Duodenal mucosa (tissue), 2 donors: ENCODE measurements around the gene PALB2.
"Not testable (repeated sequence)": the region's sequence is repeated elsewhere in the genome, so short reads cannot be mapped to it uniquely, and the experiment has no call there.

Experiments used
- H3K27ac ChIP-seq: one replicate; pipeline ENCODE4 v1.7.0; 2013; ENCODE audit warnings: low read depth, low read length
- H3K27me3 ChIP-seq, 2 donors: one replicate each; pipeline ENCODE4 v1.7.0; 2013; ENCODE audit warnings: low read length in 2 of 2, control low read depth in 1 of 2; ENCODE audit not compliant: insufficient read depth in 2 of 2, control insufficient read depth in 1 of 2
- H3K36me3 ChIP-seq, 2 donors: one replicate each; pipeline ENCODE4 v1.7.0; 2013; ENCODE audit warnings: low read length in 2 of 2, control low read depth in 1 of 2; ENCODE audit not compliant: insufficient read depth in 2 of 2, control insufficient read depth in 1 of 2
- H3K4me1 ChIP-seq, 2 donors: one replicate each; pipeline ENCODE4 v1.7.0; 2013; ENCODE audit warnings: low read length in 2 of 2, control low read depth in 1 of 2; ENCODE audit not compliant: insufficient read depth in 2 of 2, control insufficient read depth in 1 of 2
- H3K4me3 ChIP-seq, 2 donors: one replicate each; pipeline ENCODE4 v1.7.0; 2013; ENCODE audit warnings: low read length in 2 of 2, low read depth in 1 of 2
- H3K9ac ChIP-seq, 2 donors: one replicate each; pipeline ENCODE4 v1.7.0; 2013; ENCODE audit warnings: low read length in 2 of 2, low read depth in 1 of 2
- H3K9me3 ChIP-seq, 2 donors: one replicate each; pipeline ENCODE4 v1.7.0; 2013; ENCODE audit warnings: low read length in 2 of 2, control low read depth in 1 of 2; ENCODE audit not compliant: control insufficient read depth in 1 of 2

Gene PALB2

GRCh38 chr16:23610905-23611304 is 30.2 kb downstream of the PALB2 start:
- H3K27me3 ChIP-seq, H3K27ac ChIP-seq, H3K9ac ChIP-seq, H3K4me1 ChIP-seq, H3K9me3 ChIP-seq, H3K4me3 ChIP-seq: not testable (repeated sequence)
- H3K36me3 ChIP-seq, result peaks cover 11 to 38% of the 10 kb centered on the region in 2 donors

- Histone ChIP-seq H3K36me3 (peaks cover 11 to 35% of the 10 kb centered on the region in 2 donors), H3K4me3 (no peak overlapping the region)
Measured at GRCh38 chr16:23609929-23610328, 31.2 kb downstream of the PALB2 start.

GRCh38 chr16:23608194-23608593 is 32.9 kb downstream of the PALB2 start:
- Histone ChIP-seq H3K36me3 (peaks cover 3 to 41% of the 10 kb centered on the region in 2 donors), H3K27ac (no peak overlapping the region), H3K9me3 (no peaks in the 10 kb centered on the region)

More at GRCh38 chr16:23609929-23610328, 31.2 kb downstream of the PALB2 start:
- Histone ChIP-seq H3K4me1 (no peaks in the 10 kb centered on the region), H3K9ac (no peak overlapping the region), H3K9me3 (no peaks in the 10 kb centered on the region), H3K27me3 (no peaks in the 10 kb centered on the region), H3K27ac (no peak overlapping the region)

GRCh38 chr16:23607726-23608125 is 33.4 kb downstream of the PALB2 start:
- Histone ChIP-seq H3K27ac (no peak overlapping the region), H3K4me3 (no peak overlapping the region), H3K36me3 (peaks cover 3 to 42% of the 10 kb centered on the region in 2 donors), H3K4me1 (no peaks in the 10 kb centered on the region), H3K27me3 (no peaks in the 10 kb centered on the region), H3K9me3 (no peaks in the 10 kb centered on the region), H3K9ac (no peak overlapping the region)

More at GRCh38 chr16:23608194-23608593, 32.9 kb downstream of the PALB2 start:
- H3K4me3 ChIP-seq, result no peak overlapping the region
- no peak overlapping the region for H3K9ac ChIP-seq
- H3K27me3 ChIP-seq, result no peaks in the 10 kb centered on the region
- no peaks in the 10 kb centered on the region for H3K4me1 ChIP-seq

- no peaks in the 10 kb centered on the region for H3K9me3 ChIP-seq
- H3K9ac ChIP-seq, result no peak overlapping the region
- H3K27me3 ChIP-seq, result no peaks in the 10 kb centered on the region
- peaks cover 0 to 29% of the 10 kb centered on the region in 2 donors for H3K36me3 ChIP-seq
- no peak overlapping the region for H3K4me3 ChIP-seq
- no peak overlapping the region for H3K27ac ChIP-seq
- peaks cover 0 to 13% of the 10 kb centered on the region in 2 donors for H3K4me1 ChIP-seq
Measured at GRCh38 chr16:23597003-23597756, 43.9 kb downstream of the PALB2 start.

- H3K27ac ChIP-seq, result peak within 1 kb of the TSS; percentile 54
- H3K36me3 ChIP-seq, result peaks cover 5 to 31% of the 10 kb centered on the region in 2 donors
- no peaks in the 10 kb centered on the region for H3K9me3 ChIP-seq
- H3K4me1 ChIP-seq, result peaks cover 0 to 13% of the 10 kb centered on the region in 2 donors
- H3K27me3 ChIP-seq, result no peaks in the 10 kb centered on the region
- peak within 1 kb of the TSS; percentile 86 to 100 for H3K4me3 ChIP-seq
- peak within 1 kb of the TSS; percentile 73 to 80 for H3K9ac ChIP-seq
Measured at GRCh38 chr16:23595951-23596720, 45.0 kb downstream of the PALB2 start, which contains the start of gene NDUFAB1. TSS of gene NDUFAB1 (minus strand) at chr16:23596316. CDS start at chr16:23596290, 26 bp downstream.

GRCh38 chr16:23595246-23595950 is 45.7 kb downstream of the PALB2 start:
- H3K9me3 ChIP-seq, result no peaks in the 10 kb centered on the region
- peaks cover 5 to 35% of the 10 kb centered on the region in 2 donors for H3K36me3 ChIP-seq
- H3K4me3 ChIP-seq, result peak overlapping the region; percentile 86 to 100
- H3K9ac ChIP-seq, result peak overlapping the region; percentile 73 to 80
- H3K4me1 ChIP-seq, result peaks cover 0 to 13% of the 10 kb centered on the region in 2 donors
- peak overlapping the region; percentile 54 for H3K27ac ChIP-seq
- no peaks in the 10 kb centered on the region for H3K27me3 ChIP-seq

- no peak overlapping the region for H3K27ac ChIP-seq
- H3K4me3 ChIP-seq, result no peak overlapping the region
- peaks cover 10 to 47% of the 10 kb centered on the region in 2 donors for H3K36me3 ChIP-seq
- peaks cover 0 to 13% of the 10 kb centered on the region in 2 donors for H3K4me1 ChIP-seq
- H3K9me3 ChIP-seq, result no peaks in the 10 kb centered on the region
- H3K9ac ChIP-seq, result no peak overlapping the region
- H3K27me3 ChIP-seq, result no peaks in the 10 kb centered on the region
Measured at GRCh38 chr16:23594186-23594585, 46.9 kb downstream of the PALB2 start.

GRCh38 chr16:23590181-23590580 is 50.9 kb downstream of the PALB2 start:
- Histone ChIP-seq H3K4me1 (peaks cover 0 to 8% of the 10 kb centered on the region in 2 donors), H3K4me3 (no peak overlapping the region), H3K27me3 (no peaks in the 10 kb centered on the region), H3K9me3 (no peaks in the 10 kb centered on the region), H3K27ac (no peak overlapping the region), H3K9ac (no peak overlapping the region), H3K36me3 (peaks cover 10 to 83% of the 10 kb centered on the region in 2 donors)
